DMS53 treated with DMSO at 0.1 percent for 48 hours (cell line): ENCODE results near the gene CLDN2.
"Not testable (repeated sequence)": the region's sequence is repeated elsewhere in the genome, so short reads cannot be mapped to it uniquely, and the experiment has no call there.

ENCODE experiments used
- DNase-seq: peaks from one replicate; lab custom pipeline; 2025; ENCODE audit not compliant: unreplicated experiment; lab: John Stamatoyannopoulos, UW

CLDN2 gene, protein sequence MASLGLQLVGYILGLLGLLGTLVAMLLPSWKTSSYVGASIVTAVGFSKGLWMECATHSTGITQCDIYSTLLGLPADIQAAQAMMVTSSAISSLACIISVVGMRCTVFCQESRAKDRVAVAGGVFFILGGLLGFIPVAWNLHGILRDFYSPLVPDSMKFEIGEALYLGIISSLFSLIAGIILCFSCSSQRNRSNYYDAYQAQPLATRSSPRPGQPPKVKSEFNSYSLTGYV

DNA sequence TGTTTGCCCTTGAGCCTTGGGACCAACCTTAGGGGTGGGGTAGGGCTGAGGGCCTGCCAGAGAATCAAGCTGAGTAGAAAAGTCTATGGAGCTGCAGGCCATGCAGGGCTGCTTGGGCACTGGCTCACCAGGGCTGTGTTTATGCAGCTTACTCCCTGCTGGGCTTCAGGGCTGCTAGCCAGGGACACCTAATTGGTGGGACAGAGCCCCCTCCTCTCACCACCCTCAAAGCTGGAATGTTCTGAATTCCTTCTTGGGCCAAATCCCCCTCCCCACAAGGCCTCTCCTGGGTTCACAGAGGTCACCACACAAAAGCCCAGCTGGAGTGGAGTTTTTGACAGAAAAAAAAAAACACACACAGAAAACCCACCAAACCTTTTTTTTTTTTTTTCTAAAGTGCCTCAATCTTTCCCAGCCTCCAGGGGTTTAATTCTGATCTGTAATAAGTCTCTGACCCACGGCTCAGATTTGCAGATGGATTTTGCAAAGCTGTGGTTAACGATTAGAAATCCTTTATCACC lies at the start of gene CLDN2:
Gene CLDN2, plus strand, starts transcription at position 471 of the 521 bp plus-strand sequence. CDS start 7,827 bp downstream, outside the sequence.
- no peak for DNase-seq

- DNase-seq: not testable (repeated sequence)
These were observed 47.4 kb upstream of the CLDN2 start for GRCh38 chrX:106872796-106873195.

DNA sequence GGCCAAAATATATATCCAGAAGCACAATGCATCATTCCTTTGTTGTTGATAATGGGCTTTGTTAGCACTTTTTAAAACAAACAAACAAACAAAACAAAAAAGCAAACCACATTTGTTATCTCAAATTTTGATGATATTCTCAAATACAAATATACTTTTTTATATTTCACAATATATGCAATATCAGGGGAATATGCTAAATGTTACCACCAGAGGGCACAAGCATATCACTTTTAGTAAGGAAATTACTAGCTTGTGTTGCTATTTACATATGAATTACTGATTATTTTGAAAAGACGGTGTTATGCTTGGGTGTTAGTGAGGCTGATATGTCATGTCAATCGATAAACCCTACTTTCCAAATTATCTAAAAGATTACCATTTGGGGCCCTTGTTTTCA lies 46.1 kb upstream of the CLDN2 start:
- peak; percentile 36 for DNase-seq

- DNase-seq: no peak
These were observed 45.1 kb upstream of the CLDN2 start for GRCh38 chrX:106875151-106875550.

DNA sequence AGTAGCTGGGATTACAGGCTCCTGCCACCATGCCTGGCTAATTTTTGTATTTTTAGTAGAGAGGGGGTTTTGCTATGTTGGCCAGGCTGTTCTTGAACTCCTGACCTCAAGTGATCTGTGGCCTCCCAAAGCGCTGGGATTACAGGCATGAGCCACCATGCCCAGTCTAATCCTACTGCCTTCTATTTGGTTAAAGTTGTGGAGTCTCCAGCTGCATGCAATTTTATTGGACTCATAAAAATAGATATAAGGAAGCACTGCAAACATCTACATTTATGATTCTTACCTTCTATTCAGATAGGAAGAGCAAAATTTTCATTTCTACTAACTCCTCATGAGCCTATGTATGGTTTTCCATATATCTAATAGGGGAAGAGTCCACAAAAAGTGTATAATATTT lies 30.7 kb upstream of the CLDN2 start:
- DNase-seq: no peak

DNA sequence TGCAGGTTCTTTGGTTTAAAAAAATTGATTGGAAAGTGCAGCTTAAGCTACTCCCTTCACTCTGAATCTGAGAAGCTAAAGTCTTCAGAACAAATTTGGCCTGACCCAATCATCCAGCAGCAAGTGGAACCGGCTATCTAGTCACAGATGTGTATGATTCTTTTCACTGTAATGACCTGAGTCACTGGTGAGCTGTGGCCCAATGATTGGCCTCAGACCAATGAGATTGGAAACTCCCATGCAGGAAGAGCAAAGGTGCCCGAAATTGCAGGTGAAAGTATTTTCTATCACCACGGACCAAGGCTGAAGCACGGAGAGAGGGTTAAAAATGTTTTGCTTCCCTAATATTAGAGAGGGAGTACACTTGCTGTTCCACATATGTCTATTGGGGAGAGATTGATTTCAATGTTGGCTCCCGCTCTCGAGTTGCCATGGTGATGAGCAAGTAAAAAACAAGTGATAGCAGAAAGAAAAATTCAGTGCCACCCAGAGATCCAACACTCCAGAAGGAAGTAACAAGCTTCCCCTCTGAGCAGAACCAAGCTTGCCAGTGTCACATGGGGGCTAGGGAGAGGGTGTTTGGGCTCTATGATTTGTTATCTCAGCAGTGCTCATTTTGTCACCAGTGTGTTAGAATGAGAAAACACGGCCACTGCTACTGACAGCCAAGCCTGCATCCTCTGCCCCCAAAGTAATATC lies 28.3 kb upstream of the CLDN2 start:
- DNase-seq: no peak

DNA sequence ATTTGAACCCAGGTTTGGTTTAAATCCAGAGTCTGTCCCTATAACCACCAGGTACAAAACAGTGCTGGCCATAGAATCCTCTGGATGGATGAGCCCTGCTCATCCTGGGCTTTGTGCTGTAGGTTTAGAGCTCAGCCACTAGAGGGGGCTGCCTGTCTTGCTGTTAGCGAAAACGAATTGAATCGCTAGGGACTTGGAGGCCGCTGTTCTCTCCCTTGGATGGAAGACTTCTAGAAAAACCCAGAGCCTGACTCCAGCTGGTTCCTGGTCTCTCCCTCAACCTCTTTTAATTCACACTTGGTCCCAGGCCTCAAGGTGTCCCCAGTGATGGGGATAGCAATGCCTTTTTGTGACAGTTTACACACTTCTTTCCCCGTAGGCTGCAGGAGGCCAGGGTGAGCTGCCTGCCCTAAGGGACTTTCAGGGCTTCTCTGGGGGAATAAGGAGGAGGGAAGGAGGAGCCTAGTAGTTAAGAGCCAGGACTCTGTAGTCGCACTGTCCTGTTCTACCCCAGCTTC lies 25.8 kb upstream of the CLDN2 start:
- peak; percentile 48 for DNase-seq

DNA sequence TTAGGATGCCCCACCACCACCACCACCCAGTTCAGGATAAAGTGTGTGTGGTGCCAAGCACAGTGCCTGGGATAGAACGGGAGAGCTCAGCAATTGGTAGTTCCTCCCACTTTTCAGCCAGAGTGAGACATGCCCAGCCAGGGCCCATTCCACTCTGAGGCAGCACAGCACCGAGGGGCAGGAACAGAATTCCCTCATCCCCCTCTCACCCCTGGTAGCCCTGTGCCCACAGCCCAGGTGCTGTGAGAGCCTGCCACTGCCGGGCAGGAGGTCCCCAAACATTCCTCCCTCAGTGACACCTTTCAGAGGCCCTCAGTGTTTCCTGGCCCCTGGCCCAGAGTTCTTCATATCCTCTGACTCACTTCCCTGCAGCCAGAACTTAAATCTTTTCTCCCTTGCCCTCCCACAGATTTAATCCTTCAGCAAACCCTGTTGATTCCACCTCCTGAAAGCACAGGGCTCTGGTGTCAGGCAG lies 25.2 kb upstream of the CLDN2 start:
- DNase-seq: peak; percentile 18

- no peak for DNase-seq
These were observed 22.9 kb upstream of the CLDN2 start for GRCh38 chrX:106897259-106897658.

GRCh38 chrX:106898462-106898861 lies 21.7 kb upstream of the CLDN2 start:
- peak; percentile 36 for DNase-seq

- DNase-seq: no peak
These were observed 20.9 kb upstream of the CLDN2 start for GRCh38 chrX:106899276-106899675.

- DNase-seq: no peak
These were observed 20.4 kb upstream of the CLDN2 start for GRCh38 chrX:106899841-106900240.

- DNase-seq: no peak
These were observed 18.9 kb upstream of the CLDN2 start for GRCh38 chrX:106901341-106901740.

DNA sequence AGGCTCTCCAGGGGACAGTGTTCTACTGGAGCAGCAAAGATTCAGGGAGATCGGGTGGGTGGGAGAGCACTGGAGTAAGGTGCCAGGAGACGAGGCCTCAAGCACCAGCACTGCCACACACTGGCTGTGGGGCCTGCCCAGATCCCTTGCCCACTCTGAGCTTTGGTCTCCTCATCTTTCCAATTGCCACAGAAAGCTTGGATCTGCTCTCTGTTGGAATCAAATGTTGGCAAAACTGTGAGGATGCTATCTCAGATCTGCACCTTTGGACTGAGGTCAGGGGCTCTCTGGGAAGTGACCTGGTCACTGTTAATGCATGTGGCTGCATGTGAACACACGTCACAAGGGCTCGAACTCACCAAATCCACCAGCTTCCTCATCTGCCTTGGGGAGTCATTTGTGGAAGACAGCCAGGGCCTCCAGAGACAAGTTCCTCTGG lies 18.4 kb upstream of the CLDN2 start:
- no peak for DNase-seq

- no peak for DNase-seq
These were observed 17.5 kb upstream of the CLDN2 start for GRCh38 chrX:106902684-106903083.

- DNase-seq: no peak
These were observed 16.8 kb upstream of the CLDN2 start, which contains the start of gene RIPPLY1 for GRCh38 chrX:106903291-106903824. RIPPLY1 (minus strand) TSS chrX:106903341; CDS start chrX:106903287, 54 bp downstream.

- no peak for DNase-seq
These were observed 16.2 kb upstream of the CLDN2 start for GRCh38 chrX:106903856-106904528.

DNA sequence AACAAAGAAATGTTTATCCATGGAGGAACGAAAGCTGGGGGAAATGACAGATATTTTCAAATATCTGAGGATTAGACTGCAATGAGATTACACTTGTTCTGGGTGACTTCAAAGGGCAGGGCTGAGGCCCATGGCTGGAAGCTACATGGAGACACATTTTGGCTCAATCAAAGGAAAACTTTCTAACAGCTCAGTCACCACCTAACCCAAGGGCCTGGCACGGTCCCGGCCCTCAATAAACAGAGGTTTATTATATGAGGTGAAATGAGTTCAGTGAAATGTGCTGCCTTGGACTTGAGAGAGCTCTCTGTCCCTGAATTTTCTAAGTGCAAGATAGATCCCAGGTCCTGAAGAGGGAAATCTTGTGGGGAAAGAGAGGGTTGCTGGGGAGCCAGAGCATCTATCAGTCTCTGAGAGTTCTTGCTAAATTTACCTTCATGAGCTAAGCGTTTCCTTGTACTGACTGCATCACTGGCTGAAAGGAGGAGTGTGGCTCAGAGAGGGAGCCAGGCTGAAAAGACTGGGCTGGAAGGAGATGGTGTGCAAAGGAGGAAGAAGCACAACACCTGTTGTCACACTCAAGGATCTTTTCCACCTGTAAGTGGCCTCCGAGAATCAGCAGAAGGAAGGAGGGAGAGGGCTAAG lies 15.0 kb upstream of the CLDN2 start:
- DNase-seq: no peak

DNA sequence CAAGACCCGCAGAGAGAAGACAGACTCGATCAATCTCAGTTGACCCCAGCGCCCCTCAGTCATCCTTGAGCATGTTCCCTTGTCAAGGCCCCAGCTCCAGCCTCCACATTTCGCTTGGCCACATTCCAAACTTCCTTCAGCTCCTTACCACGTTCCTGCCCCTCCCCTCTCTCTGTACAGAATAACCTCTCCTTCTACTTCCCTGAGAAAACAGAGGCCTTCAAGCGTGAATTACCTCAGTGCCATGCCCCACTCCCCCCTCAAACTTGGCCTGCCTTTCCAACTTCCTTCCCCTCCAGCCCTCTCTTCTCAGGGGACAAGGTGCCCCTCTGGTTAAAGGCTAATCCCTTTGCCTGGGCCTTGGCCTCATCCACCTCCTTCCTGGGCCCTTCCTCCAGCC lies 13.8 kb upstream of the CLDN2 start:
- DNase-seq: no peak

DNA sequence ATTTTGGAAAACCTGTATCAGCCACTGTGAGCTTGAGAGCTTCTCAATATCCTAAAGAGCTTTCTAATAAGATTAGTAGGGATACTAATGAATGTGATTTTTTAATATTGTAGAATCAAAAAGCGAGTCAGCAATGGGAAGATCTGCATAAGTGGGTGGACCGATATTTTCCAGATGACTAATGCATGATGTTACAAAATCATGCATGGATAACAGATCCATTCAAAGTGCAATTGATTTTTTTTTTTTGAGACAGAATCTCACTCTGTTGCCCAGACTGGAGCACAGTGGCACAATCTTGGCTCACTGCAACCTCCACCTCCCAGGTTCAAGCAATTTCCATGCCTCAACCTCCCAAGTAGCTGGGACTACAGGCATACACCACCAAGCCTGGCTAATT lies 7.3 kb upstream of the CLDN2 start:
- DNase-seq: no peak
